SU-DHL-6 (cell line): ENCODE data around the gene EVC.

ENCODE experiments used
- CTCF ChIP-seq: fragments of 200-600 bp; sonication (generic); IDR thresholded peaks from one replicate; pipeline ENCODE4 v1.5.1; 2017; ENCODE audit warnings: antibody characterized with exemption, mild to moderate bottlenecking, low read length, moderate library complexity; ENCODE audit not compliant: insufficient read depth, poor library complexity, severe bottlenecking
- EZH2phosphoT487 ChIP-seq: fragments of 200-600 bp; sonication (generic), shearing (Covaris generic); conservative IDR thresholded peaks from 2 replicates; pipeline ENCODE4 v1.6.1; 2018; ENCODE audit warnings: mild to moderate bottlenecking, antibody characterized with exemption, low read length, moderate library complexity, mixed read lengths

GRCh38 chr4:5701971-5702370 lies 9.0 kb upstream of the EVC start:
- TF ChIP-seq CTCF (no peak), EZH2phosphoT487 (no peak)
